HepG2 (cell line): ENCODE data around the gene ZKSCAN4. TPM values are rescaled to one million over a fixed set of nuclear protein-coding genes. Genes with fewer than 3 reads are reported as not detected.
A peak's percentile ranks its signal among the peaks of the same experiment; 100 is the strongest.

Experiments used
- BRD4 ChIP-seq: sonication (generic); formaldehyde crosslinking; IDR thresholded peaks from 2 replicates; pipeline ENCODE4 v1.4.0; 2020; ENCODE audit warnings: missing genetic modification reagents
- EEA1 ChIP-seq: sonication (generic); formaldehyde crosslinking; IDR thresholded peaks from 2 replicates; pipeline ENCODE4 v1.5.1; 2020; ENCODE audit warnings: mild to moderate bottlenecking, missing genetic modification reagents, borderline replicate concordance
- GABPB1 ChIP-seq: IDR thresholded peaks from 2 replicates; pipeline ENCODE4 v1.6.1; 2016; ENCODE audit warnings: mild to moderate bottlenecking, missing genetic modification reagents, moderate library complexity, missing compliant biosample characterization
- KLF16 ChIP-seq, 2 experiments: sonication (generic) in 1 of 2; formaldehyde crosslinking in 1 of 2; IDR thresholded peaks; 2 replicates each; pipeline versions ENCODE4 v1.6.1 to v1.8.0; 2016 to 2023; ENCODE audit warnings: missing genetic modification reagents in 2 of 2, missing compliant biosample characterization in 1 of 2
- POLR2G ChIP-seq: fragments of 200-400 bp; formaldehyde crosslinking; IDR thresholded peaks from 2 replicates; pipeline ENCODE4 v1.6.1; 2018; ENCODE audit warnings: mild to moderate bottlenecking, low read depth, low read length, moderate library complexity
- SP5 ChIP-seq: IDR thresholded peaks from 2 replicates; pipeline ENCODE4 v1.6.1; 2016; ENCODE audit warnings: low read depth, borderline replicate concordance
- TOPORS ChIP-seq: sonication (generic); formaldehyde crosslinking; IDR thresholded peaks from 2 replicates; pipeline ENCODE4 v1.8.0; 2023; ENCODE audit warnings: mild to moderate bottlenecking, missing genetic modification reagents
- YEATS4 ChIP-seq: sonication (generic); formaldehyde crosslinking; IDR thresholded peaks from 2 replicates; pipeline ENCODE4 v1.4.0; 2020; ENCODE audit warnings: missing genetic modification reagents, borderline replicate concordance
- ZBTB20 ChIP-seq: sonication (generic); formaldehyde crosslinking; IDR thresholded peaks from 2 replicates; pipeline ENCODE4 v1.8.1; 2023; ENCODE audit warnings: missing genetic modification reagents, low read depth, mild to moderate bottlenecking, borderline replicate concordance
- ZNF230 ChIP-seq: sonication (generic); formaldehyde crosslinking; IDR thresholded peaks from 2 replicates; pipeline ENCODE4 v1.4.0; 2020; ENCODE audit warnings: mild to moderate bottlenecking, missing genetic modification reagents
- ZNF264 ChIP-seq: sonication (generic); formaldehyde crosslinking; IDR thresholded peaks from 2 replicates; pipeline ENCODE4 v1.4.0; 2020; ENCODE audit warnings: missing genetic modification reagents
- ZNF407 ChIP-seq: sonication (generic); formaldehyde crosslinking; IDR thresholded peaks from one replicate; pipeline ENCODE4 v1.5.1; 2020; ENCODE audit warnings: mild to moderate bottlenecking, missing genetic modification reagents; ENCODE audit errors: not compliant biosample characterization
- ZNF660 ChIP-seq: sonication (generic); formaldehyde crosslinking; IDR thresholded peaks from 2 replicates; pipeline ENCODE4 v1.5.1; 2020; ENCODE audit warnings: mild to moderate bottlenecking, low read depth, missing genetic modification reagents, borderline replicate concordance
- polyA plus RNA-seq, 8 experiments: library from polyadenylated mRNA; depleted of rRNA in 3 of 8; stranded (reverse) in 7 of 8; unstranded in 1 of 8; fragments of >200 nt; fragmentation: Illumina TruSeq in 4 of 8; extraction: Trizol in 4 of 8; gene quantifications; 2 replicates each; pipeline versions ENCODE4 v1.2.1 to v1.2.3, GENCODE V29; 2011 to 2016; ENCODE audit warnings: low read depth in 4 of 8, missing spikeins in 1 of 8, mixed read lengths in 1 of 8; ENCODE audit not compliant: insufficient read depth in 1 of 8
- total RNA-seq, 5 experiments: library from RNA; depleted of rRNA; stranded (reverse); fragments of >200 nt; fragmentation: Illumina TruSeq; extraction: Trizol; gene quantifications; 2 replicates each; pipeline ENCODE4 v1.2.3, GENCODE V29; 2016; ENCODE audit warnings: low read depth in 1 of 5
- TF ChIP-seq, protein P1 (sequence below): sonication (generic); formaldehyde crosslinking; conservative IDR thresholded peaks from 2 replicates; pipeline ENCODE4 v1.8.1; 2023; ENCODE audit warnings: missing genetic modification reagents
- TF ChIP-seq, protein P2 (sequence below): sonication (generic); formaldehyde crosslinking; IDR thresholded peaks from 2 replicates; pipeline ENCODE4 v1.4.0; 2020; ENCODE audit warnings: missing genetic modification reagents
- TF ChIP-seq, protein P3 (sequence below): IDR thresholded peaks from 2 replicates; pipeline ENCODE4 v1.6.1; 2016; ENCODE audit warnings: missing genetic modification reagents, missing compliant biosample characterization

The ZKSCAN4 gene
- total and polyA plus RNA-seq, 2 of the 13 experiments (the other 11 are each of a cell fraction or from before 2014, with no cell fraction given), result 2.9 to 7.8 TPM

- TF ChIP-seq YEATS4 (CRISPR knock-in tag), result peak; percentile 95
- TF ChIP-seq GABPB1, result peak; percentile 91
- TF ChIP-seq ZNF230 (CRISPR knock-in tag), result peak; percentile 84
- peak; percentile 82 for TF ChIP-seq ZNF407
- TF ChIP-seq ZNF264, result peak; percentile 87; the same call in 1 of the 2 replicates
- no peak for TF ChIP-seq EEA1 (CRISPR knock-in tag)
- peak; percentile 69 for TF ChIP-seq SP5 (CRISPR knock-in tag)
- peak in 1 of 2 experiments; percentile 94; a peak in 2 of 4 replicates for TF ChIP-seq KLF16 (CRISPR knock-in tag; IDR thresholded peaks at IDR 0.05)
- TF ChIP-seq TOPORS, result 0 out of 2 replicates have a peak, but pooled peaks have one; percentile 55
- peak; percentile 92 for TF ChIP-seq POLR2G
- no peak for TF ChIP-seq ZNF660 (CRISPR knock-in tag)
- peak; percentile 88; the same call in 1 of the 2 replicates for TF ChIP-seq ZBTB20 (CRISPR knock-in tag)
- TF ChIP-seq, protein P1, sequence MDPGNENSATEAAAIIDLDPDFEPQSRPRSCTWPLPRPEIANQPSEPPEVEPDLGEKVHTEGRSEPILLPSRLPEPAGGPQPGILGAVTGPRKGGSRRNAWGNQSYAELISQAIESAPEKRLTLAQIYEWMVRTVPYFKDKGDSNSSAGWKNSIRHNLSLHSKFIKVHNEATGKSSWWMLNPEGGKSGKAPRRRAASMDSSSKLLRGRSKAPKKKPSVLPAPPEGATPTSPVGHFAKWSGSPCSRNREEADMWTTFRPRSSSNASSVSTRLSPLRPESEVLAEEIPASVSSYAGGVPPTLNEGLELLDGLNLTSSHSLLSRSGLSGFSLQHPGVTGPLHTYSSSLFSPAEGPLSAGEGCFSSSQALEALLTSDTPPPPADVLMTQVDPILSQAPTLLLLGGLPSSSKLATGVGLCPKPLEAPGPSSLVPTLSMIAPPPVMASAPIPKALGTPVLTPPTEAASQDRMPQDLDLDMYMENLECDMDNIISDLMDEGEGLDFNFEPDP (CRISPR knock-in tag), result peak; percentile 98
- TF ChIP-seq, protein P2, sequence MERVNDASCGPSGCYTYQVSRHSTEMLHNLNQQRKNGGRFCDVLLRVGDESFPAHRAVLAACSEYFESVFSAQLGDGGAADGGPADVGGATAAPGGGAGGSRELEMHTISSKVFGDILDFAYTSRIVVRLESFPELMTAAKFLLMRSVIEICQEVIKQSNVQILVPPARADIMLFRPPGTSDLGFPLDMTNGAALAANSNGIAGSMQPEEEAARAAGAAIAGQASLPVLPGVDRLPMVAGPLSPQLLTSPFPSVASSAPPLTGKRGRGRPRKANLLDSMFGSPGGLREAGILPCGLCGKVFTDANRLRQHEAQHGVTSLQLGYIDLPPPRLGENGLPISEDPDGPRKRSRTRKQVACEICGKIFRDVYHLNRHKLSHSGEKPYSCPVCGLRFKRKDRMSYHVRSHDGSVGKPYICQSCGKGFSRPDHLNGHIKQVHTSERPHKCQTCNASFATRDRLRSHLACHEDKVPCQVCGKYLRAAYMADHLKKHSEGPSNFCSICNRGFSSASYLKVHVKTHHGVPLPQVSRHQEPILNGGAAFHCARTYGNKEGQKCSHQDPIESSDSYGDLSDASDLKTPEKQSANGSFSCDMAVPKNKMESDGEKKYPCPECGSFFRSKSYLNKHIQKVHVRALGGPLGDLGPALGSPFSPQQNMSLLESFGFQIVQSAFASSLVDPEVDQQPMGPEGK, result peak; percentile 70; the same call in 1 of the 2 replicates
- TF ChIP-seq BRD4 (CRISPR knock-in tag), result peak; percentile 93
- TF ChIP-seq, protein P3, sequence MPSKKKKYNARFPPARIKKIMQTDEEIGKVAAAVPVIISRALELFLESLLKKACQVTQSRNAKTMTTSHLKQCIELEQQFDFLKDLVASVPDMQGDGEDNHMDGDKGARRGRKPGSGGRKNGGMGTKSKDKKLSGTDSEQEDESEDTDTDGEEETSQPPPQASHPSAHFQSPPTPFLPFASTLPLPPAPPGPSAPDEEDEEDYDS (CRISPR knock-in tag), result peak; percentile 80
Observed at GRCh38 chr6:28266962-28267694, 15.1 kb upstream of the ZKSCAN4 start, which contains the start of gene ZSCAN26 (continued).
